OCI-LY1 (cell line): ENCODE measurements around the gene LAMC2.

Source experiments
- EZH2 ChIP-seq: fragments of 200-600 bp; sonication (generic), shearing (Covaris generic); IDR thresholded peaks from 2 replicates; pipeline ENCODE4 v1.8.0; 2017; ENCODE audit warnings: borderline replicate concordance, mixed run types, mild to moderate bottlenecking, antibody characterized with exemption, low read length, moderate library complexity, mixed read lengths
- TF ChIP-seq, protein P1 (sequence below): fragments of 200-600 bp; sonication (generic), shearing (Covaris generic); IDR thresholded peaks from 2 replicates; pipeline ENCODE4 v1.5.1; 2017; ENCODE audit warnings: mild to moderate bottlenecking, antibody characterized with exemption, low read length, moderate library complexity, mixed read lengths

DNA sequence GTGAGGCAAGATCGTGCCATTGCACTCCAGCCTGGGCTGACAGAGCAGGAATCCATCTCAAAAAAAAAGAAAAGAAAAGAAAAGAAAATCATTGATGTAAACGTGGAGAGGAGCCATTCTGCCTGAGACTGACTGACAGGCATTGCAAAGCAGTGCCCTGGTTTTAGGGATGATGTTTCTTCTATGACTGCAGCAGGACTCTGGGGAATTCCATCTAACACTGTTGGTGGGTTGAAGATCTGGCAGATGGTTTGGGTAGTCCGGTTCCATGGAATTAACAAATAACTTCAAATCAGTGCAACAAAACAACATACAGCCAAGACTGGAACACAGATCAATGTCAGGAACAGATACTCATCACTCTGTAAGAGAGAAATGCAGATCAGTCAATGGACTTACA, 17.8 kb upstream of the LAMC2 start:
- TF ChIP-seq, protein P1, sequence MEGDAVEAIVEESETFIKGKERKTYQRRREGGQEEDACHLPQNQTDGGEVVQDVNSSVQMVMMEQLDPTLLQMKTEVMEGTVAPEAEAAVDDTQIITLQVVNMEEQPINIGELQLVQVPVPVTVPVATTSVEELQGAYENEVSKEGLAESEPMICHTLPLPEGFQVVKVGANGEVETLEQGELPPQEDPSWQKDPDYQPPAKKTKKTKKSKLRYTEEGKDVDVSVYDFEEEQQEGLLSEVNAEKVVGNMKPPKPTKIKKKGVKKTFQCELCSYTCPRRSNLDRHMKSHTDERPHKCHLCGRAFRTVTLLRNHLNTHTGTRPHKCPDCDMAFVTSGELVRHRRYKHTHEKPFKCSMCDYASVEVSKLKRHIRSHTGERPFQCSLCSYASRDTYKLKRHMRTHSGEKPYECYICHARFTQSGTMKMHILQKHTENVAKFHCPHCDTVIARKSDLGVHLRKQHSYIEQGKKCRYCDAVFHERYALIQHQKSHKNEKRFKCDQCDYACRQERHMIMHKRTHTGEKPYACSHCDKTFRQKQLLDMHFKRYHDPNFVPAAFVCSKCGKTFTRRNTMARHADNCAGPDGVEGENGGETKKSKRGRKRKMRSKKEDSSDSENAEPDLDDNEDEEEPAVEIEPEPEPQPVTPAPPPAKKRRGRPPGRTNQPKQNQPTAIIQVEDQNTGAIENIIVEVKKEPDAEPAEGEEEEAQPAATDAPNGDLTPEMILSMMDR, result no peak
- TF ChIP-seq EZH2, result no peak
